GM21825 (cell line): ENCODE results near the gene TAF6.

Experiments
- ATAC-seq: cut with Tn5 transposase; IDR thresholded peaks from one replicate; pipeline ENCODE4 v1.9.1; 2021; ENCODE audit warnings: mild to moderate bottlenecking, moderate library complexity; ENCODE audit not compliant: unreplicated experiment

The TAF6 gene

DNA sequence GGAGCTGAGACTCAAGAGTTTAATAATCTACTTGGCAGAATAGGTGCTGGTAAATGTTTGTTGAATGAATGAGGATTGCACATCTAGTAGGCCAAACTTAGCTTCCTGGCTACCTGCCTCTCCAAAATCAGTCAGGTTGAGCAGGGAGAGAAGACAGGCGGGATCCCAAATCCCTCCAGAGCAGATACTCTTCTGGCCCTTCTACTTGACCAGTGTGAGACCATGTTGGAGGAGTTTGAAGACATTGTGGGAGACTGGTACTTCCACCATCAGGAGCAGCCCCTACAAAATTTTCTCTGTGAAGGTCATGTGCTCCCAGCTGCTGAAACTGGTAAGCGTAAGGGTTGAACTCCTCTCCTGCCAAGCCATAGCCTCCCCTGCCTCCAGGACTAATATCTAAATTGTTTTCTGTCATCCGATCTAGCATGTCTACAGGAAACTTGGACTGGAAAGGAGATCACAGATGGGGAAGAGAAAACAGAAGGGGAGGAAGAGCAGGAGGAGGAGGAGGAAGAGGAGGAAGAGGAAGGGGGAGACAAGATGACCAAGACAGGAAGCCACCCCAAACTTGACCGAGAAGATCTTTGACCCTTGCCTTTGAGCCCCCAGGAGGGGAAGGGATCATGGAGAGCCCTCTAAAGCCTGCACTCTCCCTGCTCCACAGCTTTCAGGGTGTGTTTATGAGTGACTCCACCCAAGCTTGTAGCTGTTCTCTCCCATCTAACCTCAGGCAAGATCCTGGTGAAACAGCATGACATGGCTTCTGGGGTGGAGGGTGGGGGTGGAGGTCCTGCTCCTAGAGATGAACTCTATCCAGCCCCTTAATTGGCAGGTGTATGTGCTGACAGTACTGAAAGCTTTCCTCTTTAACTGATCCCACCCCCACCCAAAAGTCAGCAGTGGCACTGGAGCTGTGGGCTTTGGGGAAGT is 5.4 kb upstream of the TAF6 start:
- no peak for ATAC-seq

DNA sequence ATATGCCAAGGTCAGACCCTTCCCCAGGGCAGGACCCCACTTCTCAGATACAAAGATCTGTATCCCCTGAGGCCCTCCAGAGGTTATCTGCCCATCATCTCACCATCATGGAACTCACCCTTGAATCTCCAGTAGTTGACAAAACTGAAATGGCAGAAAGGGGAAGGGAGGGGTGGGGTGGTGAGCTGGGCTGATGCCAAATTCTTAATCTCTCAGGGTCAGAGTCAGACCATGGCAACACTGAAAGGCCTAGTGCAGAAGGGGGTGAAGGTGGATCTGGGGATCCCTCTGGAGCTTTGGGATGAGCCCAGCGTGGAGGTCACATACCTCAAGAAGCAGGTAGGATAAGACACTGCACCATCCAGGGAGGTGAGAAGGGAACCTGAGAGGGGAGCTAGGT is 3.4 kb upstream of the TAF6 start:
- no peak for ATAC-seq

DNA sequence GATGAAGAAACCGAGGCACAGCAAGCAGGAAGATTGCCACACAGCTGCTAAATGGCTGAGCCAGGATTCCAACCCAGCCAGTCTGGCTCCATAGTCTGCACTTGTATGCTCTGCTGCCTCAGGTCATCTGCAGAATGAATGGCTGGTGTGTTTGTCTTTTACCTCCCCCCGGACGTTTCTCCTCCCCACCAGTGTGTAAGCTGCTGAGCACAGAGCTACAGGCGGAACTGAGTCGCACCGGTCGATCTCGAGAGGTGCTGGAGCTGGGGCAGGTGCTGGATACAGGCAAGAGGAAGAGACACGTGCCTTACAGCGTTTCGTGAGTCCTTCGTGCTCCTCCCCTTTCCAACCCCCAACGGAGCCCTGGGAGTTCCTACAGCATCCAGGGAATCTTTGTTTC is 2.9 kb upstream of the TAF6 start:
- ATAC-seq: no peak

DNA sequence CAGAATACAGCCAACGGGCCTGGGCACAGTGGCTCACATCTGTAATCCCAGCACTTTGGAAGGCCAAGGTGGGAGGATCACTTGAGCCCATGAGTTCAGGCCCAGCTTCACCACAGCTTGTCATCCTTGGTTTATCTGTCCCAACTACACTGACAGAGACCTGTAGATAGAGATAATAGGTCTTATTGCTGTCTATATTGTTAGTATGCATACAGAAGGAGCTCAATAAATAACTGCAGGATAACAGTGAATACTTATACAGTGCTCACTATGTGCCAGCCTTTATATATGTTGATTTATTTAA is 1.5 kb upstream of the TAF6 start:
- ATAC-seq: no peak

DNA sequence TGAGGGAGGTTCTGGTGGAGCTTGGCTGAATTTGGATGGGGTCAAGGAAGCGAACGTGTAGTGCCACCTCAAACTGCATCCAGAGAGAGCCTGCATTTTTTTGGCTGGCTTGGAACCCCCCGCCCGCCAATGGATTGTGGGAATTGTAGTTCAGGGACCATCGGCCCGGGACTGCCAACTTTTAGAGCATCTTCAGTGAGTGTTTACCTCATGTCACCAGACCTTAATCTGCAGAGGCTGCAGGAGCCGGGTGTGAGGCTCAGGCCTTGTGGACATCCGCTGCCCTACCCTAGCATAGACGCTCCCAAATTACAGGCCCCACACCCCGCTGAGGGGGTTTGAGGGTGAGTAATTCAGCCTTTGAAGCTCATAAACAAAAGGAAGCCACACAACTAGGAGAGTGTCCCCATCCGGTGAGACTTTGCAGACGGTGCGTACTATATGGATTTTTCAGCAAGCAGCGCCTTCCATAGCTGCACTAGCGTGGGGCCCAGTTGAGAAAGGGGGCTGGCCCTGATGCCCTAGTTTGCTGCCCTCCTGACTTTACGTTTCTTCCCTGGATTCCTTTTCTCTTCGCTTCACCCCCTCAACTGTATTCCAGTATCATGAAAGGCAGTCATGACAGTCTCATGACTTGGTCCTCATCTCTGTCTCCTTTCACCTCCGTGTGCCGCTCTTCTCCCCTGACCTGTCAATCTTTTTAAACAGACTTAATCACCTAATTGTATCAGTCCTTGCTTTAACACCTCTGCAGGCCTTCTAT is 993 bp upstream of the TAF6 start:
- ATAC-seq: peak; percentile 35

DNA sequence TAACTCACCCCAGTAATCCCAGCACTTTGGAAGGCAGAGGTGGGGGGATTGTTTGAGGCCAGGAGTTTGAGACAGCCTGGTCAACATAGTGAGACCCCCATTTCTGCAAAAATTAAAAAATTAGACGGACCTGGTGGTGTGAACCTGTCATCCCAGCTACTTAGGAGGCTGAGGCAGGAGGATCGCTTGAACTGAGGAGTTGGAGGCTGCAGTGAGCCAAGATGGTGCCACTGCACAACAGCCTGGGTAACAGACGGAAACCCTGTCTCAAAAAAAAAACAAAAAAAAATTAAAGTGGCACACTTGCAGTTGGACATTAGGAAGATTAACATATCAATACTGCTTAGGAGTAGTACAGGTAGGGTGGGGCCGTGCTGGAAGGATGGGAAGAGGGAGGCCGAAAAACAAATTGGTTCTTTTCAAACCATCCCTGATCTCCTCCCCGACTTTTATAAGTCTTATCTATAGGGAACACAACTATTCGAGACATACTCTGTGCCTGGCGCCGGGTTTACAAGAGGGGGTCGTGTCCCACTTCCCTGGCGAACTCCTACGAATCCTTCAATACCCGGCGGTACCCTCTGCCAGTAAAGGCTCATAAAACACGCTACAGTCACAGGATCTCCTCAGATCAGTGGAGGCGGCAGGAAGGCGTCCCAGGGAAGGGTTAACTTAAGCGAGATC is 628 bp downstream of the TAF6 start:
- no peak for ATAC-seq

DNA sequence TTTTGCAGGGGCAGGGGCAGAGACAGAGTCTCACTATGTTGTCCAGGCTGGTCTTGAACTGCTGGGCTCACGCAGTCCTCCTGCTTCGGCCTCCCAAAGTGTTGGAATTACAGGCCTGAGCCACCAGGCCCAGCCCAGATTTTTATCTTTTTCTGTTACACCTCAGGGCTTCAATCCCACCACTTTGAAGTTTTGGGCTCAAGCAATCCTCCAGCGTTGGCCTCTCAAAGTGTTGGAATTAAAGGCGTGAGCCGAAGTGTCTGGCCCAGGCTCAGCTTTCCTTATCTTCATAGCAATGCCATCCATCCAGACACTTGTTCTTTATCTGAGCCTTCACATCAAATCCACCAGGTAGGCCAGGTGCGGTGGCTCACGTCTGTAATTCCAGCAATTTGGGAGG is 4.1 kb downstream of the TAF6 start:
- ATAC-seq: no peak

DNA sequence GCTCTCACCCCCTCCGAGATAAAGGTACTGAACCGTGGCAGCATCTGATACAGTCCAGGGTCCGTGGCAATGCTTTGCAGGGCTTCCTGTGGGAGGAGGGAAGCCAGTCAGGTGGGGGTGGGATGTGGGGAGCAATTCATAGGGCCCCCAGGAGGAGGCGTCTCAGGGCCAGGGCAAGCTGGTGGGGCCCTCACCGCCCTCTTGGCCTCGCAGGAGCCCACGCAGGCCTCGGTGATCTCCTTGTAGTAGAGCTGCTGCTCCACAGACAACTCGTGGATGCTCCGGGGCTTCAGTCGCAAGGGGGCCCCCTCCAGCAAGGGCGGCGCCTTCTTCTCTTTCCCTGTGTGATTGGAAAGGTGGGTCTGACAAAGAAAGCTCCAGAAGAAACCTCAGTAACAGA is 7.2 kb downstream of the TAF6 start:
- no peak for ATAC-seq

DNA sequence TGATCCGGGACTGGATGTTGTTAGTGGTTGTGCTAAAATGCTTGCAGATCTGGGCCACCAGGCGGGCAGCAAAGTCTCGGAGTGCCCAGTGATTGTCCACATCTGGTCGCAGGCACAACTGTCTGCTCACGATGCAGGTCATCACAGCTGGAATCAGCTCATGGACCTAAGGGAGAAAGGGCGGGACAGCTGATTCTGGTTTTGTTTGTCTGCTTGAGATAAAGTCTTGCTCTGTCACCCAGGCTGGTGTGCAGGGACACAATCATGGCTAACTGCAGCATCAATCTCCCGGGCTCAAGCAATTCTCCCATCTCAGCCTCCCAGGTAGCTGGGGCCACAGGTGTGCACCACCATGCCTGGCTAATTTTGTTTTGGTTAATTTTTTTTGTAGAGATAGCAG is 8.0 kb downstream of the TAF6 start:
- no peak for ATAC-seq

DNA sequence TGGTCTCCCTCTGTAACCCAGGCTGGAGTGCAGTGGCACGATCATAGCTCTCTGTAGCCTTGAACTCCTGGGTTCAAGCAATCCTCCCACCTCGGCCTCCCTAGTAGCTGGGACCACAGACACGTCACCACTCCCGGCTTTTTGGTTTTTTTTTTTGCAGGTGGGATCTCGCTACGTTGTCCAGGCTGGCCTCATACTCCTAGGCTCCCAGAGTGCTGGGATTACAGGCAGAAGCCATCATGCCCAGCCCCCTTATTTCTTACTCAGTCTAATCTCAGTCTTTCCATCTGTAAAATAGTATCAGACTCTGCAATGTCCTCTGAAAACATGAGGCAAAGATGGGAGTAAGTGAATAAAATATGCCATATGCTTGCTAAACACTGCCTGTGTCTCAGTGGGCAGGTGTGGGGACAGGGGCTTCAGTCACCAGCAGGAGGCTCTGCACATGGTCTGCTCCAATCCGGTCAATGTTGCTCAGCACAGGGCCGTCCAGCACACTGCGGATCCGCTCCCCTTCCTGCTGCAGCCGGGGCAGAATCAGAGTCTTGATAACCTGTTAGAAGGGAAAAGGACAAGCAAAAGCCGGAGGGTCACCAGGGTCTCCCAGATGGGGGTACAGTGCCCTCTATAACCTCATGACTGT is 9.5 kb downstream of the TAF6 start:
- ATAC-seq: no peak

DNA sequence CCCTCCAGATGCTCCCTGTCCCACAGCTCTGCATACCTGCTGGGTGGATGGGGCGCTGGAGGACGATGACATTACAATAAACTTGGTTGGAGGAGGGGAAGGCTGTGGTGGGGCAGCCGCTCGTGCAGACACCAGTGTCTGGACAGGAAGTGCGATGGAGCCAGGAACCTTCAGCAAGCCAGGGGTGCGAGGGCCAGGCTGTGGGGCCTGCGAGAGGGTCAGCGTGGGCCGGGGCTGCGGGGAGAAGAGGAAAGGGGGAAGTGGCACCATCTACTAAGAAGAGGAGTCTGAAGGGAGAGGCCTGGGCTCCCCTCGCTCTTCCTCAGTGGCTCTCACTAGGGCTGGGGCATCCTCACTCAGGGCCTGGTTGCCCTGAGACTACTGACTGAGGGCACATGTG is 11.3 kb downstream of the TAF6 start:
- ATAC-seq: no peak

DNA sequence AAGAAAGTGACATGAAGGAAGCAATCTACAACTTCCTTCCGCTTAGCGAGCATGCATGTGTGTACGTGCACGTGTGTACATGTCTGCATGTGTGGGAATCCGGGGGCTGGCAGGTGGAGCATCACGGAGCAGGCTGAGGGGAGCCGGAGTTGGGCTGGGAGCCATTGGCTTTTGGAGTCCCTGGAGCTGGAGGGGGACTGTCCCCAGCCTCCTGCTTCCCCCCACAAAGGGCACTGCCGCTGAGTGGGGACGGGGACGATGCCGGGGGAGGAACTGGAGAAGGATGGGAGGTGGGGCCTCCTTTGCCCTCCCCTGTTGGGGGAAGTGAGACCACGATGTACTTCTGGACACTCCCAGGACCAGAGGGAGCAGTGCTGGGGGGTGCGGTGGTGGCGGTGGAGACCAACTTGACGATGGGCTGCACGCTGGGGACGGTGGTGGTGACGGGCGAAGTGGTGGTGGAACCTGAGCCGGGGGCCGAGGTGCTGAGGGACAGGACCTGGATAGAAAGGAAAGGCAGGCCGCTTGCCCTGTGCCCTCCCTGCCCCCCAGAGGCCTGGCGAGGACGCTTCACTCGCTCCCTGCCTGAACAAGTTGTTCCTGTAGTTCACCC is 11.9 kb downstream of the TAF6 start:
- no peak for ATAC-seq

DNA sequence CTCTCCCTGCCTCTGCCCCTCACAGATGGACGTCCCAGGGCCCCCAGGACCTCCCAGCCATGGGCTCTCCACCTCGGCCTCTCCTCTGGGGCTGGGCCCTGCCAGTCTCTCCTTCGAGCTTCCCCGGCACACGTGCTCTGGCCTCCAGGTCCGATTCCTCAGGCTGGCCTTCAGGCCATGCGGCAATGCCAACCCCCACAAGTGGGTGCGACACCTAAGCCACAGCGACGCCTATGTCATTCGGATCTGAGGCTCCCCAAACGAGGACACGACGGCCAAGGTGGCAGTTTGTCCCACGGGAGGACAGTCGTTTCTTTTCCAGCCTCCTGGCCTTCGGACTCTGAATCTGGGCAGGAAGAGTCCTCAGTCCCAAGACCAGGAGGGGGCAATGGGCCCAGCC is 12.5 kb downstream of the TAF6 start:
- no peak for ATAC-seq

DNA sequence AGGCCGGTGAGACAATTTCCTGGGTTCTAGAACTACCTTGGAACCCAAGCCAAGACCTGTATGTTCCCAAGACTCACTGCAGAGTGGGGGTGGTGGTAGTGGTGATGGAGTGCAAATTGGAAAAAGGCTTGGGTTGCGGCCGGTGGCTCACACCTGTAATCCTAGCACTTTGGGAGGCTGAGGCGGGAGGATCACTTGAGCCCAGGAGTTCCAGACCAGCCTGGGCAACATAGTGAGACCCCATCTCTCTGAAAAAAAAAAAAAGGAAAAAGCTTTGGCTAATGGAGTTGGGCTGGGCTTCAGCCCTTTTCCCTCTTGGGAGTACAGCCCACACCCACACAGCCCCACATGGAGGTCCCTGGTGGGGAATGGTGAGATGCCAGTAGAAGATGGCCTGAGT is 13.6 kb downstream of the TAF6 start:
- no peak for ATAC-seq

DNA sequence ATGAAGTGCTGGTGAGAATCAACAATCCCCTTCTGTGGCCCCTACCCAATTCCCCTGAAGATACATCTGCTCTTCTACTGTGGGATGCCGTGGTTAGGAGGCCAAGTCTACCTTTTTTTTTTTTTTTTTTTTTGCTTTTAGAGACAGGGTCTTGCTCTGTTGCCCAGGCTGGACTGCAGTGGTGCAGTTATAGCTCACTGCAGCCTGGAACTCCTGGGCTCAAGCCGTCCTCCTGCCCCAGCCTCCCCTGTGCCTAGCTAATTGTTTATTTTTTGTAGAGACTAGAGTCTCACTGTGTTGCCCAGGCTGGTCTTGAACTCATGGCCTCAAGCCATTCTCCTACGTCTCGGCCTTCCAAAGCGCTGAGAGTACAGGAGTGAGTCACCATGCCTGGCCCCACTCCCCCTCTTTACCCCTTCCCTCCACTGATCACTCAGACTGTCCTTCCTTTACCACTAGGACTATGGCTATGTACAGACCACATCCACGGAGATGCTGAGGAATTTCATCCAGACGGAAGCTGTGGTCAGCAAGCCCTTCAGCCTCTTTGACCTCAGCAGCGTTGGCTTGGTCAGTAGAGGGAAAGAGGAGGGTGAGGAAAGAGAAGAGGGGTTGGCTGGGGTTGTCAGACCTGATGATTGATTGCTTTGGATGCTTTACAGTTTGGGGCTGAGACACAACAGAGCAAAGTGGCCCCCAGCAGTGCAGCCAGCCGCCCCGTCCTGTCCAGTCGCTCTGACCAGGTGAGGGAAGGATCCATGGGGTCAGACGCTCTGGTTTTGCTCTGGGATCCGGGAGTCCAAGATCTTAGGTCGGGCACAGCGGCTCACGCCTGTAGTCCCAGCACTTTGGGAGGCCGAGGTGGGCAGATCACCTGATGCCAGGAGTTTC is 16.0 kb downstream of the TAF6 start:
- ATAC-seq: no peak

DNA sequence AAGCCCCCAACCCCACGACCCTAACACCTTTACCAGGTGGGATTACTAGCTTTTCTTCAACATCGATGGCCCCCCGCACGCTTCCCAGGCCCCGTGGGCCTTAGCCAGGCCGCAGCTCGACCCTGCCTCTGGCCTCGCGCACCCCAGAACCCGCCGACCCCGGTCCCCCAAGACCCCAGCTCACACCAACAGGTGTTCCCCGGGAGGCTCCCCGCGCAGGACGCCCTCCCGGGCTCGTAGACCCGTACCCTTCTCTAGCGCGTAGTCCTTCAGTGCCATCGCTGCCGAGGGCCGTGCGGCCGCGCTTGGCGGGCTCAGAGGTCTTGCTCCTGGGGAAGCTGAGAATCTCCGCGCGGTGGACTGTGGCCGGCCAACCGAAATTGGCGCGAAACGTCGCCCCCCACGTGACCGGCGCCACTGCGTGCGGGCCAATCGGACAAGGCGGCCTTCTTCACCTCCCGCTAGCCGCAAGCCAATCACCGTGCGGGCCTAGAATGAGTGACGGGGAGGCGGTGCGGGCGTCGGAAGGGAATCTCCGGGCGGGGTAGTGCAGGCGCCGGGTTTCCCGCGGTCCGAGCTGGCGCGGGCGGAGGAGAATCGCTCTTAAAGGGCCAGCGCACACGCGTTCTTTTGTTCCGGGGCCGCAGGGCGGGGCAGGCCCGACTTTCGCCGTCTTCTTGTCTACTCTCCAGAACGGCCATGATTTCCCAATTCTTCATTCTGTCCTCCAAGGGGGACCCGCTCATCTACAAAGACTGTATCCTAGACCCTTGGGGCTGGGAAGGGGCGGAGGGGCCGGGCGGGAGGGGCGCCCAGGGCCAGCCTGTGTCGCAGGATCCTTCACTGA is 17.9 kb downstream of the TAF6 start, which contains the start of the genes AP4M1 and MCM7:
Gene AP4M1 (plus strand): TSS at position 628 of the 847 bp plus-strand sequence. CDS start 72 bp downstream, at position 700.
Gene MCM7 (minus strand): TSS at position 382 of the 847 bp plus-strand sequence. CDS start 103 bp downstream, at position 279.
- peak; percentile 82 for ATAC-seq

DNA sequence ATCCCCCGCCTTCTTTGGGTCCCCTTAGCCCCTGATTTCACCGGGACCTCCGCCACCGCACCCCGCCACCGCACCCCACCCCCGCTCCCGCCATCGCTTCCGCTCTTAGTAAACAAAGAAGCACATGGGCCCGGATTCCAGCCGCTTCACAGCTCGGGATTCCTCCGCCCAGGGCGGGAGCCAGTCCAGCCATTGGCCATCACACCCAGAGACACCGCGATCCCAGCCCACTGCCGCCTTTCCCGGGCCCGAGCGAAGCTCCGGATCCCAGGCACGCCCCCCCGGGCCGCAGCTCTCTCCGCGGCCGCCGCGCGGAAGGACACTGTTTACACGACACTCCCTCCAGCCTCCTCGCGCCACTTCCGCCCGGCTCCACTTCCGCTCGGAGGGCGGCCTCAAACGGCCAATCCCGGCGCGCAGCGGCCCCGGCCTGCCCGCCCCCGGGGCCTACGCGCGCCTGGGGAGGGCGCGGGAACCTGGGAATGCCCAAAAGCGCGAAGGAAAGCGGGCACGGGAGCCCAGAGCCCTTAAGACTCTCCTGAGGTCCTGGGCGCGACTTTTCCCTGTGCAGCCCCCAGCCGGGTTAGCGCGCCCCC is 18.6 kb downstream of the TAF6 start:
- peak; percentile 67 for ATAC-seq

DNA sequence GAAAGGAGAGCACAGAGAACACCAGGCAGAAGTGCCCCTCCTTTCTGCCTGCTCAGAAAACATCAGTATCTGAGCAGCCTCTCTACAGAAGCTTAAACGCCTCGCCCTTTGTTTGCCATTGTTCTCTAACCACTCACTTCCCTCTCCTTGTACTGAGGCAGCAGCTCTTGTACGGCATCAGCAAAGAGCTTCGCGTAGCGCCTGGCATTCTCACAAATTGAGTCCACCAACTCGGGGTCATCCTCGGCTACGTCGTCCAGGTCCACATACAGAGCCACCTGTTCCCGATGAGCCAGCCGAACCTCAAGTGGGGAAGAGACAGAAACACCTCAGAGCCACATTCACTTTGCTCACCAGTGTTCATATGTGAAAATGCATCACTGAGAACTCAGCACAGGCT is 19.7 kb downstream of the TAF6 start:
- no peak for ATAC-seq
